HepG2 (cell line): ENCODE measurements around the gene RNF213. TPM values are rescaled to one million over a fixed set of nuclear protein-coding genes. Genes with fewer than 3 reads are reported as not detected.

ENCODE experiments used
- AGO2 ChIP-seq: fragments of 200-400 bp; formaldehyde crosslinking; optimal IDR thresholded peaks from 2 replicates; pipeline ENCODE3; 2017; ENCODE audit warnings: mild to moderate bottlenecking, low read depth, low read length, moderate library complexity
- BCL6 ChIP-seq: IDR thresholded peaks from 2 replicates; pipeline ENCODE4 v1.6.1; 2016; ENCODE audit warnings: missing genetic modification reagents, missing compliant biosample characterization
- DR1 ChIP-seq: sonication (generic); formaldehyde crosslinking; IDR thresholded peaks from 2 replicates; pipeline ENCODE4 v1.8.0; 2021; ENCODE audit warnings: mild to moderate bottlenecking, missing genetic modification reagents, inconsistent platforms
- EEA1 ChIP-seq: sonication (generic); formaldehyde crosslinking; IDR thresholded peaks from 2 replicates; pipeline ENCODE4 v1.5.1; 2020; ENCODE audit warnings: mild to moderate bottlenecking, missing genetic modification reagents, borderline replicate concordance
- GTF3A ChIP-seq: sonication (generic); formaldehyde crosslinking; conservative IDR thresholded peaks from 2 replicates; pipeline ENCODE4 v1.4.0; 2020; ENCODE audit warnings: mild to moderate bottlenecking, missing genetic modification reagents
- KAT7 ChIP-seq: IDR thresholded peaks from 2 replicates; pipeline ENCODE4 v1.6.1; 2018; ENCODE audit warnings: borderline replicate concordance, missing compliant biosample characterization
- NR2F2 ChIP-seq: IDR thresholded peaks from 2 replicates; pipeline ENCODE4 v1.6.1; 2012; ENCODE audit warnings: low read depth, inconsistent platforms, borderline replicate concordance
- NR3C1 ChIP-seq: sonication (generic); formaldehyde crosslinking; IDR thresholded peaks from 2 replicates; pipeline ENCODE4 v1.4.0; 2020; ENCODE audit warnings: missing genetic modification reagents
- SALL1 ChIP-seq: sonication (generic); formaldehyde crosslinking; IDR thresholded peaks from 2 replicates; pipeline ENCODE4 v1.8.0; 2022; ENCODE audit warnings: mild to moderate bottlenecking, missing genetic modification reagents
- SMARCC2 ChIP-seq: fragments of 450-650 bp; IDR thresholded peaks from 2 replicates; pipeline ENCODE4 v1.6.1; 2017; ENCODE audit warnings: antibody characterized with exemption, mild to moderate bottlenecking
- SNRNP70 ChIP-seq: fragments of 200-400 bp; formaldehyde crosslinking; IDR thresholded peaks from 2 replicates; pipeline ENCODE4 v1.6.1; 2017; ENCODE audit warnings: mild to moderate bottlenecking, low read depth, low read length, moderate library complexity
- SP140L ChIP-seq: sonication (generic); formaldehyde crosslinking; IDR thresholded peaks from 2 replicates; pipeline ENCODE4 v1.4.0; 2020; ENCODE audit warnings: missing genetic modification reagents, borderline replicate concordance
- TBL1XR1 ChIP-seq: fragments of 150-350 bp; IDR thresholded peaks from 2 replicates; pipeline ENCODE4 v1.6.1; 2014; ENCODE audit warnings: borderline replicate concordance, low read length; ENCODE audit not compliant: partially characterized antibody
- TIGD3 ChIP-seq: sonication (generic); formaldehyde crosslinking; IDR thresholded peaks from 2 replicates; pipeline ENCODE4 v1.5.1; 2020; ENCODE audit warnings: mild to moderate bottlenecking, missing genetic modification reagents, borderline replicate concordance
- ZBTB34 ChIP-seq: sonication (generic); formaldehyde crosslinking; IDR thresholded peaks from 2 replicates; pipeline ENCODE4 v1.8.0; 2022; ENCODE audit warnings: mild to moderate bottlenecking, missing genetic modification reagents
- ZBTB7B ChIP-seq: sonication (generic); formaldehyde crosslinking; IDR thresholded peaks from 2 replicates; pipeline ENCODE4 v1.4.0; 2020; ENCODE audit warnings: missing genetic modification reagents
- ZNF205 ChIP-seq: IDR thresholded peaks from 2 replicates; pipeline ENCODE4 v1.6.1; 2018; ENCODE audit warnings: missing biosample characterization, missing genetic modification reagents
- ZNF232 ChIP-seq: sonication (generic); formaldehyde crosslinking; IDR thresholded peaks from 2 replicates; pipeline ENCODE4 v1.4.0; 2020; ENCODE audit warnings: missing genetic modification reagents, borderline replicate concordance
- ZNF333 ChIP-seq: sonication (generic); formaldehyde crosslinking; IDR thresholded peaks from 2 replicates; pipeline ENCODE4 v1.4.0; 2020; ENCODE audit warnings: mild to moderate bottlenecking, missing genetic modification reagents, borderline replicate concordance
- ZNF501 ChIP-seq: sonication (generic); formaldehyde crosslinking; IDR thresholded peaks from 2 replicates; pipeline ENCODE4 v1.5.1; 2020; ENCODE audit warnings: mild to moderate bottlenecking, moderate library complexity, missing genetic modification reagents
- ZNF569 ChIP-seq: sonication (generic); formaldehyde crosslinking; IDR thresholded peaks from 2 replicates; pipeline ENCODE4 v1.5.0; 2020; ENCODE audit warnings: mild to moderate bottlenecking, missing genetic modification reagents, moderate library complexity, borderline replicate concordance
- ZNF615 ChIP-seq: sonication (generic); formaldehyde crosslinking; IDR thresholded peaks from 2 replicates; pipeline ENCODE4 v1.5.0; 2020; ENCODE audit warnings: mild to moderate bottlenecking, missing genetic modification reagents, borderline replicate concordance
- ZNF660 ChIP-seq: sonication (generic); formaldehyde crosslinking; IDR thresholded peaks from 2 replicates; pipeline ENCODE4 v1.5.1; 2020; ENCODE audit warnings: mild to moderate bottlenecking, low read depth, missing genetic modification reagents, borderline replicate concordance
- ZNF724P ChIP-seq: sonication (generic); formaldehyde crosslinking; IDR thresholded peaks from 2 replicates; pipeline ENCODE4 v1.8.0; 2022; ENCODE audit warnings: missing genetic modification reagents, borderline replicate concordance
- polyA plus RNA-seq, 8 experiments: library from polyadenylated mRNA; depleted of rRNA in 3 of 8; stranded (reverse) in 7 of 8; unstranded in 1 of 8; fragments of >200 nt; fragmentation: Illumina TruSeq in 4 of 8; extraction: Trizol in 4 of 8; gene quantifications; 2 replicates each; pipeline versions ENCODE4 v1.2.1 to v1.2.3, GENCODE V29; 2011 to 2016; ENCODE audit warnings: low read depth in 4 of 8, missing spikeins in 1 of 8, mixed read lengths in 1 of 8; ENCODE audit not compliant: insufficient read depth in 1 of 8
- total RNA-seq, 5 experiments: library from RNA; depleted of rRNA; stranded (reverse); fragments of >200 nt; fragmentation: Illumina TruSeq; extraction: Trizol; gene quantifications; 2 replicates each; pipeline ENCODE4 v1.2.3, GENCODE V29; 2016; ENCODE audit warnings: low read depth in 1 of 5
- TF ChIP-seq, protein P1 (sequence below): sonication (generic); formaldehyde crosslinking; IDR thresholded peaks from 2 replicates; pipeline ENCODE4; 2020; ENCODE audit warnings: missing genetic modification reagents, mild to moderate bottlenecking, borderline replicate concordance
- TF ChIP-seq, protein P2 (sequence below): sonication (generic); formaldehyde crosslinking; IDR thresholded peaks from 2 replicates; pipeline ENCODE4 v1.4.0; 2020; ENCODE audit warnings: mild to moderate bottlenecking, missing genetic modification reagents

The RNF213 gene
- total and polyA plus RNA-seq, 2 of the 13 experiments (the other 11 are each of a cell fraction or from before 2014, with no cell fraction given): 38.6 to 38.7 TPM

GRCh38 chr17:80441133-80441578, 180.5 kb downstream of the RNF213 start (continued):
- TF ChIP-seq ZNF724P (CRISPR knock-in tag) (peak; percentile 22; the same call in 1 of the 2 replicates), ZBTB34 (CRISPR knock-in tag) (no peak), ZNF232 (CRISPR knock-in tag) (peak; percentile 98), ZNF615 (CRISPR knock-in tag) (peak; percentile 82; the same call in 1 of the 2 replicates), DR1 (no peak), ZNF333 (CRISPR knock-in tag) (peak; percentile 96; the same call in 1 of the 2 replicates), GTF3A (no peak), ZNF660 (CRISPR knock-in tag) (0 out of 2 replicates have a peak, but pooled peaks have one; percentile 53), SP140L (CRISPR knock-in tag) (peak; percentile 98; the same call in 1 of the 2 replicates), AGO2 (no peak), NR3C1 (no peak), KAT7 (no peak), SMARCC2 (no peak), BCL6 (CRISPR knock-in tag) (peak; percentile 59), ZNF501 (CRISPR knock-in tag) (no peak), ZNF569 (CRISPR knock-in tag) (no peak), EEA1 (CRISPR knock-in tag) (0 out of 2 replicates have a peak, but pooled peaks have one; percentile 50), SNRNP70 (no peak), ZNF205 (peak; percentile 88), NR2F2 (no peak), TBL1XR1 (no peak), ZBTB7B (CRISPR knock-in tag) (peak; percentile 72; the same call in 1 of the 2 replicates), TIGD3 (peak; percentile 91; the same call in 1 of the 2 replicates), SALL1 (CRISPR knock-in tag) (peak; percentile 96)
- TF ChIP-seq, protein P1, sequence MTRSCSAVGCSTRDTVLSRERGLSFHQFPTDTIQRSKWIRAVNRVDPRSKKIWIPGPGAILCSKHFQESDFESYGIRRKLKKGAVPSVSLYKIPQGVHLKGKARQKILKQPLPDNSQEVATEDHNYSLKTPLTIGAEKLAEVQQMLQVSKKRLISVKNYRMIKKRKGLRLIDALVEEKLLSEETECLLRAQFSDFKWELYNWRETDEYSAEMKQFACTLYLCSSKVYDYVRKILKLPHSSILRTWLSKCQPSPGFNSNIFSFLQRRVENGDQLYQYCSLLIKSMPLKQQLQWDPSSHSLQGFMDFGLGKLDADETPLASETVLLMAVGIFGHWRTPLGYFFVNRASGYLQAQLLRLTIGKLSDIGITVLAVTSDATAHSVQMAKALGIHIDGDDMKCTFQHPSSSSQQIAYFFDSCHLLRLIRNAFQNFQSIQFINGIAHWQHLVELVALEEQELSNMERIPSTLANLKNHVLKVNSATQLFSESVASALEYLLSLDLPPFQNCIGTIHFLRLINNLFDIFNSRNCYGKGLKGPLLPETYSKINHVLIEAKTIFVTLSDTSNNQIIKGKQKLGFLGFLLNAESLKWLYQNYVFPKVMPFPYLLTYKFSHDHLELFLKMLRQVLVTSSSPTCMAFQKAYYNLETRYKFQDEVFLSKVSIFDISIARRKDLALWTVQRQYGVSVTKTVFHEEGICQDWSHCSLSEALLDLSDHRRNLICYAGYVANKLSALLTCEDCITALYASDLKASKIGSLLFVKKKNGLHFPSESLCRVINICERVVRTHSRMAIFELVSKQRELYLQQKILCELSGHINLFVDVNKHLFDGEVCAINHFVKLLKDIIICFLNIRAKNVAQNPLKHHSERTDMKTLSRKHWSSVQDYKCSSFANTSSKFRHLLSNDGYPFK: peak; percentile 57; the same call in 1 of the 2 replicates
- TF ChIP-seq, protein P2, sequence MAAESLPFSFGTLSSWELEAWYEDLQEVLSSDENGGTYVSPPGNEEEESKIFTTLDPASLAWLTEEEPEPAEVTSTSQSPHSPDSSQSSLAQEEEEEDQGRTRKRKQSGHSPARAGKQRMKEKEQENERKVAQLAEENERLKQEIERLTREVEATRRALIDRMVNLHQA (CRISPR knock-in tag): no peak
